Fibroblast of pulmonary artery (primary cell): ENCODE results near the gene PCDH17.

Experiments
- DNase-seq: peaks from one replicate; pipeline ENCODE4 v3.0.0-alpha.2; 2010; ENCODE audit warnings: low read depth
- H3K4me3 ChIP-seq: replicated peaks from 2 replicates; pipeline ENCODE4 v1.5.1; 2011; ENCODE audit warnings: low read depth, mild to moderate bottlenecking, control low read depth, low read length, moderate library complexity
- CTCF ChIP-seq: IDR thresholded peaks from 2 replicates; pipeline ENCODE4 v1.5.1; 2011; ENCODE audit warnings: mild to moderate bottlenecking, control low read depth, low read length, inconsistent platforms; ENCODE audit errors: missing control alignments

The PCDH17 gene

GRCh38 chr13:57682128-57682716 is 50.7 kb downstream of the PCDH17 start:
- no peak for DNase-seq
- no peak for TF ChIP-seq CTCF
- H3K4me3 ChIP-seq, result no peak overlapping the region

GRCh38 chr13:57698851-57699250 is 67.3 kb downstream of the PCDH17 start:
- no peak for DNase-seq
- no peak for TF ChIP-seq CTCF
- no peak overlapping the region for H3K4me3 ChIP-seq

- no peak overlapping the region for H3K4me3 ChIP-seq
- no peak for TF ChIP-seq CTCF
- DNase-seq, result no peak
Observed at GRCh38 chr13:57704031-57704430, 72.5 kb downstream of the PCDH17 start.

- no peak for DNase-seq
- no peak for TF ChIP-seq CTCF
- no peak overlapping the region for H3K4me3 ChIP-seq
Observed at GRCh38 chr13:57716295-57716694, 84.8 kb downstream of the PCDH17 start.

DNA sequence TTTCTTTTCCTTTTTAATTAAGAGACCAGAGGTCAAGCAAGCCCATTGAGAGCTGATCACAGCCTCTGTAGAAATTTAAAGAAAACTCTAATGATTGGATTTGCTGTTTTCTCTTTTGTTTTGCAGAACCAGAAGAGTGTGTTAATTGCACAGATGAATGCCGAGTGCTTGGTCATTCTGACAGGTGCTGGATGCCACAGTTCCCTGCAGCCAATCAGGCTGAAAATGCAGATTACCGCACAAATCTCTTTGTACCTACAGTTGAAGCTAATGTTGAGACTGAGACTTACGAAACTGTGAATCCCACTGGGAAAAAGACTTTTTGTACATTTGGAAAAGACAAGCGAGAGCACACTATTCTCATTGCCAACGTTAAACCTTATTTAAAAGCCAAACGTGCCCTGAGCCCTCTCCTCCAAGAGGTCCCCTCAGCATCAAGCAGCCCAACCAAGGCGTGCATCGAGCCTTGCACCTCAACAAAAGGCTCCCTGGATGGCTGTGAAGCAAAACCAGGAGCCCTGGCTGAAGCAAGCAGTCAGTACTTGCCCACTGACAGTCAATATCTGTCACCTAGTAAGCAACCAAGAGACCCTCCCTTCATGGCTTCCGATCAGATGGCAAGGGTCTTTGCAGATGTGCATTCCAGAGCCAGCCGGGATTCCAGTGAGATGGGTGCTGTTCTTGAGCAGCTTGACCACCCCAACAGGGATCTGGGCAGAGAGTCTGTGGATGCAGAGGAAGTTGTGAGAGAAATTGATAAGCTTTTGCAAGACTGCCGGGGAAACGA is 93.1 kb downstream of the PCDH17 start:
- no peak for DNase-seq
- no peak for TF ChIP-seq CTCF
- no peak overlapping the region for H3K4me3 ChIP-seq

DNA sequence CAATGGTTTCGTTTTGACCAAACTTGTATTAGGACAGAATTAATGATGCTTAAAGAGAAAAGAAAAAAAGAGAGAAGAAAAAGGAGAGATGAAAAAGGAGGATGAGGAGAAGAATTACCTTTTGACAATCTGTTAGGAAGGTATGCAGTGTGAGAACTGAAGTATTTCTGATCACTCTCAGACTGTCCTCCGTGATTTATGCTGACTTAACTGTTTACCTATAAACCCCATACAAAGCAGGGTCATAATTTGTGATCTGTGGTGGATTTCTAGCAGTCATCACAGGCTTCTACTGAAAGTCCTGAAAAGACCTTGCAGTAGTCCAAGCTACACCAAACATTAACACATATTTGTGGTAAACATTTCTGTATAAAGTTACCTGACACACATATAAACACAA is 93.9 kb downstream of the PCDH17 start:
- TF ChIP-seq CTCF, result no peak
- no peak overlapping the region for H3K4me3 ChIP-seq
- DNase-seq, result no peak

DNA sequence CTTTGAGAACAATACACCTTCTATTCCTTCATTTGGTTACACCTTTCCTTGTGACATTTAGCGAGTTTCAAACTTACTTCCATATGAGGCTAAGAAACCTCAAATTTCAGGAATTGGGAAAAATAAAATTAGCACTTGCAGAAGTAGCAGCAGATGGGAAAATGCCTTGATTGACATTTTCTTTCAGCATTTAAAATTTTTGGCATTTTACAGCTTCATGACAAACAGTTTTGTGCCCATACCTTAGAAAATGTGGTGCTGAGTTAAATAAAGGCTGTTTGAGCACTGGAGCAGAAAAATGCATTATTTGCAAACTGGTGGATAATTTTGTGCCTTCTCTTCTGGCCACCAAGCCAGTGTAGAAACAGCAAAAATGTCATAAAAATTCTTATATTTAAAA is 95.4 kb downstream of the PCDH17 start:
- no peak for TF ChIP-seq CTCF
- no peak overlapping the region for H3K4me3 ChIP-seq
- no peak for DNase-seq
